Gastrocnemius medialis (tissue), 4 donors: ENCODE data around the gene CCDC187.

Source experiments
- POLR2A ChIP-seq, 2 donors: fragments of 450-650 bp; IDR thresholded peaks; one replicate each; pipeline ENCODE4 v1.6.1; 2017; ENCODE audit warnings: antibody characterized with exemption in 2 of 2, mild to moderate bottlenecking in 2 of 2, moderate library complexity in 2 of 2
- TF ChIP-seq, protein P1 (sequence below), 5 experiments: fragments of 450-650 bp in 3 of 5; fragments of 200-600 bp in 2 of 5; sonication (generic) in 2 of 5; IDR thresholded peaks in 4 of 5; conservative IDR thresholded peaks in 1 of 5; 1 replicate in 4 of 5; 2 replicates in 1 of 5; pipeline ENCODE4 v1.5.1; 2016 to 2019; ENCODE audit warnings: antibody characterized with exemption in 5 of 5, mild to moderate bottlenecking in 3 of 5, moderate library complexity in 3 of 5

DNA sequence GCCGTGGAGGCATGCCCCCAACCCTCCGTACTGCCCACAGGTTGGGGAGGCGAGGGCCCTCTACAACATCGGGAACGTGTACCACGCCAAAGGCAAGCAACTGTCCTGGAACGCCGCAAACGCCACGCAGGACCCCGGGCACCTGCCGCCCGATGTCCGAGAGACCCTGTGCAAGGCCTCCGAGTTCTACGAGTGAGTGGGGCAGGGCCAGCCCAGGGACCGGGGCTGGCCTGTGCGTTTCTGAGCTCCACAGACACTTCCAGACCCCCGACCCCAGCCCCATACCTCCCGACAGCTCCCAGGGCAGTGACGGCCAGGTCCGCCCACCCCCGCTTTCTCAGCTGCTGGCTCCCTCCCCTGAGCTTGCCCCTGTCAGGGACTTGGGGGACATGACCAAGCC lies 33.0 kb upstream of the CCDC187 start:
- TF ChIP-seq, protein P1, sequence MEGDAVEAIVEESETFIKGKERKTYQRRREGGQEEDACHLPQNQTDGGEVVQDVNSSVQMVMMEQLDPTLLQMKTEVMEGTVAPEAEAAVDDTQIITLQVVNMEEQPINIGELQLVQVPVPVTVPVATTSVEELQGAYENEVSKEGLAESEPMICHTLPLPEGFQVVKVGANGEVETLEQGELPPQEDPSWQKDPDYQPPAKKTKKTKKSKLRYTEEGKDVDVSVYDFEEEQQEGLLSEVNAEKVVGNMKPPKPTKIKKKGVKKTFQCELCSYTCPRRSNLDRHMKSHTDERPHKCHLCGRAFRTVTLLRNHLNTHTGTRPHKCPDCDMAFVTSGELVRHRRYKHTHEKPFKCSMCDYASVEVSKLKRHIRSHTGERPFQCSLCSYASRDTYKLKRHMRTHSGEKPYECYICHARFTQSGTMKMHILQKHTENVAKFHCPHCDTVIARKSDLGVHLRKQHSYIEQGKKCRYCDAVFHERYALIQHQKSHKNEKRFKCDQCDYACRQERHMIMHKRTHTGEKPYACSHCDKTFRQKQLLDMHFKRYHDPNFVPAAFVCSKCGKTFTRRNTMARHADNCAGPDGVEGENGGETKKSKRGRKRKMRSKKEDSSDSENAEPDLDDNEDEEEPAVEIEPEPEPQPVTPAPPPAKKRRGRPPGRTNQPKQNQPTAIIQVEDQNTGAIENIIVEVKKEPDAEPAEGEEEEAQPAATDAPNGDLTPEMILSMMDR (IDR thresholded peaks at IDR 0.05 in 4 of 5, conservative IDR thresholded peaks at IDR 0.05 in 1 of 5): no peak
- no peak for TF ChIP-seq POLR2A (IDR thresholded peaks at IDR 0.05)
